HUES48 (cell line): ENCODE data around the gene CRY2.
"Not testable (repeated sequence)": the region's sequence is repeated elsewhere in the genome, so short reads cannot be mapped to it uniquely, and the experiment has no call there.

Experiments used
- H3K27ac ChIP-seq: one replicate; pipeline ENCODE4 v1.7.0; 2013; ENCODE audit warnings: low read depth, low read length, inconsistent platforms
- H3K27me3 ChIP-seq: 2 replicates; pipeline ENCODE4 v1.6.1; 2013; ENCODE audit warnings: mild to moderate bottlenecking, low read length; ENCODE audit not compliant: control insufficient read depth, insufficient read depth
- H3K36me3 ChIP-seq: 2 replicates; pipeline ENCODE4 v1.6.1; 2013; ENCODE audit warnings: low read length; ENCODE audit not compliant: control insufficient read depth, insufficient read depth
- H3K4me1 ChIP-seq: 2 replicates; pipeline ENCODE4 v1.6.1; 2013; ENCODE audit warnings: mild to moderate bottlenecking, low read length; ENCODE audit not compliant: control insufficient read depth, insufficient read depth
- H3K4me3 ChIP-seq: 2 replicates; pipeline ENCODE4 v1.5.1; 2013; ENCODE audit warnings: mild to moderate bottlenecking, low read depth, low read length
- H3K9ac ChIP-seq: 2 replicates; pipeline ENCODE4 v1.6.1; 2013; ENCODE audit warnings: mild to moderate bottlenecking, low read depth, low read length, moderate library complexity
- H3K9me3 ChIP-seq: 2 replicates; pipeline ENCODE4 v1.6.1; 2013; ENCODE audit warnings: low read length; ENCODE audit not compliant: control insufficient read depth, insufficient read depth

Gene CRY2

DNA sequence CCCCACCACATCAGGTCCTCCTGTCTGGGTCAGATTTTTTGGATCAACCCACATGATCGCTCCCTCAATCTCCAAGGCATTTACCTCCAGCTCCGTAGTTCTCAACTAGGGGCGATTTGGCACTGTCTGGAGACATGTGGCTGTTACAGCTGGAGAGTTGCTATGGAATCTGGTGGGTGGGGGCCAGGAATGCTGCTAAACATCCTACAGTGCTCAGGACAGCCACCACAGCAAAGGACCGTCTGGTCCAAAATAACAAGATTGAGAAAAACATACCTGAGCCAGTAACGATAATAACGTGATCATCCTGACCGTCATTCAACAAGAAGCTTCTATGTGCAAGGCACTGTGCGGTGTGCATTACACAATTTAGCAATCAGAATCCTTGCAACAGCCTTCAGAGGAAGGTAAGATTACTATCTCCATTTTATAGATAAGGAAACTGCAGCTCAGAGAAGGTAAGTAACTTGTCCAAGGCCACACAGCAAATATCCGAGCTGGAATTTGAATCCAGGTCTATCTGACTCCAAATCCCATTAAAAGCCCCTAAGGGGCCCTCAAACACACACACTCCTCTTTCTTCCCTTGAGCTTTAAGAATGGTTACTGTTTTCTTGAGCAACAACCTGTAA is 14.3 kb upstream of the CRY2 start:
- H3K9ac ChIP-seq, result no peak overlapping the region
- no peak overlapping the region for H3K4me3 ChIP-seq
- no peaks in the 10 kb centered on the region for H3K9me3 ChIP-seq
- H3K27me3 ChIP-seq, result peaks cover under 1% of the 10 kb centered on the region; the same call in 1 of the 2 replicates
- H3K36me3 ChIP-seq, result no peaks in the 10 kb centered on the region
- H3K27ac ChIP-seq, result no peak overlapping the region
- no peaks in the 10 kb centered on the region for H3K4me1 ChIP-seq

DNA sequence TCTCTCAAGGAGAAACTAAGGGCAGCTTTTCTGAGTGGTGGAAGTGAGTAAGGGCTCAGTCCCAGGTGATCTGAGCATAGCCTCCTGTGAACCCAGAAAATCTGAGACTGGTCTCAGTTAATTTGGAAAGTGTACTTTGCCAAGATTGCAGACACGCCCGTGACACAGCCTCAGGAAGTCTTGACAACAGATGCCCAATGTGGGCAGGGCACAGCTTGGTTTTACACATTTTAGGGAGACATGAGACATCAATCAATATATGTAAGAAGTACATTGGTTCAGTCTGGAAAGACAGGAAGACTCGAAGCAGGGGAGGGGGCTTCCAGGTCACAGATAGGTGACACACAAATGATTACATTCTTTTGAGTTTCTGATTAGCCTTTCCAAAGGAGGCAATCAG is 13.5 kb upstream of the CRY2 start:
- no peaks in the 10 kb centered on the region for H3K36me3 ChIP-seq
- H3K4me1 ChIP-seq, result no peaks in the 10 kb centered on the region
- no peaks in the 10 kb centered on the region for H3K27me3 ChIP-seq
- no peaks in the 10 kb centered on the region for H3K9me3 ChIP-seq
- H3K9ac ChIP-seq, result no peak overlapping the region
- H3K4me3 ChIP-seq, result no peak overlapping the region
- H3K27ac ChIP-seq, result no peak overlapping the region

GRCh38 chr11:45834298-45834756 is 12.9 kb upstream of the CRY2 start:
- Histone ChIP-seq H3K27me3 (no peaks in the 10 kb centered on the region), H3K4me1 (no peaks in the 10 kb centered on the region), H3K9me3 (no peaks in the 10 kb centered on the region), H3K36me3 (no peaks in the 10 kb centered on the region), H3K9ac (no peak overlapping the region), H3K27ac (no peak overlapping the region), H3K4me3 (no peak overlapping the region)

DNA sequence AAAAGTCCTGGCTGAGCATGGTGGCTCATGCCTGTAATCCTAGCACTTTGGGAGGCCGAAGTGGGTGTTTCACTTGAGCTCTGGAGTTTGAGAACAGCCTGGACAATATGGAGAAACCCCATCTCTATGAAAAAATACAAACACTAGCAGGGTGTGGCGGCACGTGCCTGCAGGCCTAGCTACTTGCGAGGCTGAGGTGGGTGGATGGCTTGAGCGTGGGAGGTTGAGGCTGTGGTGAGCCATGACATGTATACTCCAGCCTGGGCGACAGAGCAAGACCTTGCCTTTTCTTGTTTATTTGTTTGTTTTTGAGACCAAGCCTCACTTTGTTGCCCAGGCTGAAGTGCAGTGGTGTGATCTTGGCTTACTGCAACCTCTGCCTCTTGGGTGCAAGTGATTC is 8.1 kb upstream of the CRY2 start:
- Histone ChIP-seq H3K9me3 (no peaks in the 10 kb centered on the region), H3K4me3 (no peak overlapping the region), H3K36me3 (no peaks in the 10 kb centered on the region), H3K9ac (no peak overlapping the region), H3K27ac (no peak overlapping the region), H3K4me1 (no peaks in the 10 kb centered on the region), H3K27me3 (no peaks in the 10 kb centered on the region)

GRCh38 chr11:45840251-45840650 is 7.0 kb upstream of the CRY2 start:
- not testable (repeated sequence) for H3K4me1 ChIP-seq, H3K27me3 ChIP-seq, H3K9ac ChIP-seq, H3K27ac ChIP-seq, H3K36me3 ChIP-seq, H3K4me3 ChIP-seq, H3K9me3 ChIP-seq

DNA sequence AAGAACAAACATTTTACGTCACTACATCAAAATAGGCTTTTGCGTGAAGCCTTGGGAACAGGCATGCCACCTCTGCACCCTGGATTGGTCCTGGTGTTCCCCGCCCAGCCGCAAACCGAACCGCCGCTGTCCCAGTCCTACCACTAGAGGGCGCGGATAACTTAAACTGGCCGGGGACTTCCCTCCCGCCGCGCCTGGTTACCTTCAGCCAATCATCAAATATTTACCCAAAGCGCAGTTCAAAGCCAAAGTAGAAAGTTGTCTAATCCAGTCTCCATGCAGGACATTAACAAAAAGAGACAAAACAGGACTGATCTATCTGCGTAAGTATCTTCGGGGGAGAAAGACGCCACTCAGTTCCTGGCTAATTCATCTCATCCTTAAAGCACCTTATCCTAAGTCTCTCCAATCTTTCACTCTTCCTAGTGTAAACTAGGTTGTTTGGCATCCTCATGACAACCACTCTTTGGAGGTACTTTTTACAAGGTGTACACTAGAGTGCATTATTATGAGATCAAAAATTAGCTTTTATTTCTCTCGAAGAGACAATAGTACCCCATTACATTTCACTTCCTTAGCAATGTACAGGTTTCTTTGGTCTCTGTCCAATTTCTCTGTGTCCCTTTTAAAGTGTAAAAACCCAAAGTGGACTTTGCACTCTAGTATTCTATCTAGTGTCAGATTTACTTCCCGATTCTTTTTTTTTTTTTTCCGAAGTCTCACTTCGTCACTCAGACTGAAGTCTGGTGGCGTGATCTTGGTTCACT is 3.9 kb upstream of the CRY2 start:
- H3K9me3 ChIP-seq, result no peaks in the 10 kb centered on the region
- no peak overlapping the region for H3K4me3 ChIP-seq
- no peaks in the 10 kb centered on the region for H3K36me3 ChIP-seq
- no peak overlapping the region for H3K27ac ChIP-seq
- peaks cover 2% of the 10 kb centered on the region for H3K4me1 ChIP-seq
- peaks cover 21% of the 10 kb centered on the region for H3K27me3 ChIP-seq
- H3K9ac ChIP-seq, result no peak overlapping the region

- Histone ChIP-seq H3K4me1 (peaks cover 7% of the 10 kb centered on the region), H3K9me3 (no peaks in the 10 kb centered on the region), H3K4me3 (no peak overlapping the region), H3K27me3 (peaks cover 21% of the 10 kb centered on the region), H3K27ac (no peak overlapping the region), H3K9ac (no peak overlapping the region), H3K36me3 (no peaks in the 10 kb centered on the region)
Observed at GRCh38 chr11:45844822-45845578, 2.3 kb upstream of the CRY2 start.

GRCh38 chr11:45846174-45846675 is 1.1 kb upstream of the CRY2 start:
- Histone ChIP-seq H3K9ac (no peak overlapping the region), H3K27ac (no peak overlapping the region), H3K27me3 (peaks cover 21% of the 10 kb centered on the region), H3K4me1 (peaks cover 7% of the 10 kb centered on the region), H3K9me3 (no peaks in the 10 kb centered on the region), H3K4me3 (no peak overlapping the region), H3K36me3 (no peaks in the 10 kb centered on the region)

GRCh38 chr11:45847911-45848316 is 639 bp downstream of the CRY2 start:
- H3K9ac ChIP-seq, result peak overlapping the region; percentile 72
- peak overlapping the region; percentile 97 for H3K4me3 ChIP-seq
- peaks cover 20% of the 10 kb centered on the region for H3K4me1 ChIP-seq
- H3K9me3 ChIP-seq, result no peaks in the 10 kb centered on the region
- H3K27ac ChIP-seq, result peak overlapping the region; percentile 68
- H3K36me3 ChIP-seq, result no peaks in the 10 kb centered on the region
- peaks cover 21% of the 10 kb centered on the region for H3K27me3 ChIP-seq

DNA sequence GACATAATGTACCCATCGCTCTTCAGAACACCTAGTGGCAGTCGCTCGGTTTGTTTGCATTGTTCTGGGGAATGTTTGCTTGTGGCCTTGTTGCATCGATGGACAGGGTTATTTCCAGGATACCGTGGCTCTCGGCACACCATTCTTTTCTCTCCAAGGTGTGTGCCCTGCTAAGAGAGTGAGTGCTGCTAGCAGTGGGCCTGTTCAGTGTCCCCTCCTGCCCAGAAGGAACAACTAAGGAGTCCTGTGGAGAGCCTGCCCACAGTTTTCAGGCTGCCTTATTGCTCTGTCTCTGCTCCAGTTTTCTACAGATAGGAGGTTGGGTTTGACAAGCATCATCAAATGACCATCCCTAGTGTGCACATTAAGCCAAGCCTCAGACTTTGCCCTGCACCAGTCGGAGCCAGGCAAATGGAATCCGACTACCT is 1.4 kb downstream of the CRY2 start:
- peaks cover 21% of the 10 kb centered on the region for H3K27me3 ChIP-seq
- H3K4me3 ChIP-seq, result peak overlapping the region; percentile 97; the same call in 1 of the 2 replicates
- H3K36me3 ChIP-seq, result no peaks in the 10 kb centered on the region
- H3K9me3 ChIP-seq, result no peaks in the 10 kb centered on the region
- no peak overlapping the region for H3K27ac ChIP-seq
- peaks cover 28% of the 10 kb centered on the region for H3K4me1 ChIP-seq
- H3K9ac ChIP-seq, result no peak overlapping the region

GRCh38 chr11:45850446-45850845 is 3.2 kb downstream of the CRY2 start:
- no peak overlapping the region for H3K9ac ChIP-seq
- H3K4me1 ChIP-seq, result peaks cover 43% of the 10 kb centered on the region
- no peaks in the 10 kb centered on the region for H3K36me3 ChIP-seq
- H3K9me3 ChIP-seq, result no peaks in the 10 kb centered on the region
- peaks cover 15% of the 10 kb centered on the region for H3K27me3 ChIP-seq
- H3K4me3 ChIP-seq, result no peak overlapping the region
- H3K27ac ChIP-seq, result no peak overlapping the region
